Gastroesophageal sphincter (tissue), 4 donors: ENCODE results near the gene ZFYVE27. TPM values are rescaled to one million over a fixed set of nuclear protein-coding genes. Genes with fewer than 3 reads are reported as not detected.

Experiments
- ATAC-seq: fragments of 150-250 bp; one replicate; pipeline ENCODE4 v1.9.1; 2016; ENCODE audit warnings: mild to moderate bottlenecking, moderate library complexity
- H3K27ac ChIP-seq, 4 donors: fragments of 200-600 bp; sonication (generic) in 3 of 4; 1 replicate in 3 of 4; 2 replicates in 1 of 4; pipeline ENCODE4 v1.5.1; 2016 to 2019
- H3K27me3 ChIP-seq: fragments of 200-600 bp; sonication (generic); one replicate; pipeline ENCODE4 v1.5.1; 2019
- H3K36me3 ChIP-seq, 2 donors: fragments of 200-600 bp; sonication (generic); one replicate each; pipeline ENCODE4 v1.5.1; 2019; ENCODE audit warnings: control low read depth in 1 of 2
- H3K4me1 ChIP-seq, 3 donors: fragments of 200-600 bp; sonication (generic); 1 replicate in 2 of 3; 2 replicates in 1 of 3; pipeline ENCODE4 v1.5.1; 2016 to 2019; ENCODE audit warnings: control low read depth in 2 of 3
- H3K4me3 ChIP-seq, 2 donors: fragments of 200-600 bp; sonication (generic); one replicate each; pipeline ENCODE4 v1.5.1; 2019; ENCODE audit warnings: mild to moderate bottlenecking in 1 of 2, moderate library complexity in 1 of 2
- H3K9me3 ChIP-seq, 3 donors: fragments of 200-600 bp; sonication (generic); one replicate each; pipeline ENCODE4 v1.5.1; 2017 to 2019; ENCODE audit warnings: control low read depth in 2 of 3
- EP300 ChIP-seq: sonication (generic); formaldehyde crosslinking; IDR thresholded peaks from one replicate; pipeline ENCODE4 v1.6.1; 2017; ENCODE audit warnings: antibody characterized with exemption, mild to moderate bottlenecking
- POLR2A ChIP-seq, 2 donors: fragments of 450-650 bp; IDR thresholded peaks; one replicate each; pipeline ENCODE4 v1.6.1; 2017; ENCODE audit warnings: antibody characterized with exemption in 2 of 2, mild to moderate bottlenecking in 2 of 2, moderate library complexity in 1 of 2
- POLR2AphosphoS5 ChIP-seq: sonication (generic); formaldehyde crosslinking; IDR thresholded peaks from one replicate; pipeline ENCODE4 v1.6.1; 2017; ENCODE audit warnings: antibody characterized with exemption
- WGBS, 2 donors: methylation state at CpG; one replicate each; pipeline ENCODE4 v1.1.5; 2018; ENCODE audit warnings: low coverage in 1 of 2; 5-methylcytosine and 5-hydroxymethylcytosine counted together
- total RNA-seq, 4 donors: library from RNA; depleted of rRNA; stranded (reverse); fragments of >200 nt; gene quantifications; one replicate each; pipeline ENCODE4 v1.1.0, GENCODE V29; 2016
- TF ChIP-seq, protein P1 (sequence below), 4 experiments: fragments of 200-600 bp in 2 of 4; fragments of 450-650 bp in 2 of 4; sonication (generic) in 1 of 4; IDR thresholded peaks; one replicate each; pipeline ENCODE4 v1.5.1; 2017 to 2019; ENCODE audit warnings: antibody characterized with exemption in 4 of 4, mild to moderate bottlenecking in 2 of 4, moderate library complexity in 2 of 4

Gene ZFYVE27
- total RNA-seq, 4 donors from 2014 or later: 6.7 to 24.2 (median 19.2) TPM

DNA sequence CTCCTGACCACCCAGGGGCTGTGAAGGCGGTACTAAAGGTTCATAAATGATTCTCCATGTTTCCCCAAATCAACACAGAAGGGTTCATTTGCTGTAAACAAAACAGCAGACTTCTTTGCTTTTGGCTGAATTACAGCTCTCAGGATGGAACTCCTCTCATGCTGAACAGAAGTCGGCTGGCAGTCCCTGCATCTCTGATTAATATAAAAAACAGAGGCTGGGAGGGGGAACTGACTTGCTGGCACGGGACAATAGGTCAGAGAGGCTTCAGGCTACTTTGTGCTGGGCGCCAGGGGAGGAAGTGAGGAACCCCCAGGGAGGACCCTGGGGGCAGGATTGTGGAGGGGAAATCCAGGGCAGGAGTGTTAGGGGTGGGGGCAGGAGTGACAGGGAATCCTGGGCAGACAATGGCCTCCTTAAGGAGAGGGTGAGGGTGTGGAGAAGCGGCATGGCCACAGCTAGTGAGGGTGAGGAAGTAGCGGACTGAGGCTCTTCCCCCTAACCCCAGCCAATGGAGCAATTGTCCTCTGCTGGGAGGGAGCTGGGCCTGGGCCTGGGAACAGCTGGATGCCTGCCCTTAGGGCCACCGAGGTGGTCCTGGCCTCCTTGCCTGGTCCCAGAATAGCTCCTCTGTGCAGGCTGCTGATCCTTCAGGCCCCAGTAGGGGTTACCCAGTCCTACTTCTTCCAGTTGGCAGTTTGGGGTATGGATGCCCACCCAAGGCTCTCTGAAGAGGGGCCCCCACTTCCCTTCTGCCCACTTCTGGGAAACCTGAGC, 44.1 kb downstream of the ZFYVE27 start:
- Histone ChIP-seq H3K36me3 (no peaks in the 10 kb centered on the region), H3K27ac (peak overlapping the region in 3 of 4 donors; percentile 28 to 51 (median 50)), H3K9me3 (no peaks in the 10 kb centered on the region), H3K4me1 (peaks cover 0 to 18% (median 4%) of the 10 kb centered on the region in 3 donors), H3K4me3 (no peak overlapping the region), H3K27me3 (peaks cover 6% of the 10 kb centered on the region)
- no peak for TF ChIP-seq POLR2A (IDR thresholded peaks at IDR 0.05)
- TF ChIP-seq, protein P1, sequence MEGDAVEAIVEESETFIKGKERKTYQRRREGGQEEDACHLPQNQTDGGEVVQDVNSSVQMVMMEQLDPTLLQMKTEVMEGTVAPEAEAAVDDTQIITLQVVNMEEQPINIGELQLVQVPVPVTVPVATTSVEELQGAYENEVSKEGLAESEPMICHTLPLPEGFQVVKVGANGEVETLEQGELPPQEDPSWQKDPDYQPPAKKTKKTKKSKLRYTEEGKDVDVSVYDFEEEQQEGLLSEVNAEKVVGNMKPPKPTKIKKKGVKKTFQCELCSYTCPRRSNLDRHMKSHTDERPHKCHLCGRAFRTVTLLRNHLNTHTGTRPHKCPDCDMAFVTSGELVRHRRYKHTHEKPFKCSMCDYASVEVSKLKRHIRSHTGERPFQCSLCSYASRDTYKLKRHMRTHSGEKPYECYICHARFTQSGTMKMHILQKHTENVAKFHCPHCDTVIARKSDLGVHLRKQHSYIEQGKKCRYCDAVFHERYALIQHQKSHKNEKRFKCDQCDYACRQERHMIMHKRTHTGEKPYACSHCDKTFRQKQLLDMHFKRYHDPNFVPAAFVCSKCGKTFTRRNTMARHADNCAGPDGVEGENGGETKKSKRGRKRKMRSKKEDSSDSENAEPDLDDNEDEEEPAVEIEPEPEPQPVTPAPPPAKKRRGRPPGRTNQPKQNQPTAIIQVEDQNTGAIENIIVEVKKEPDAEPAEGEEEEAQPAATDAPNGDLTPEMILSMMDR (IDR thresholded peaks at IDR 0.05): no peak
- ATAC-seq: peak; percentile 57
- WGBS, 2 donors: 41 to 76% methylated on average over 2 to 4 of the region's 7 CpGs

DNA sequence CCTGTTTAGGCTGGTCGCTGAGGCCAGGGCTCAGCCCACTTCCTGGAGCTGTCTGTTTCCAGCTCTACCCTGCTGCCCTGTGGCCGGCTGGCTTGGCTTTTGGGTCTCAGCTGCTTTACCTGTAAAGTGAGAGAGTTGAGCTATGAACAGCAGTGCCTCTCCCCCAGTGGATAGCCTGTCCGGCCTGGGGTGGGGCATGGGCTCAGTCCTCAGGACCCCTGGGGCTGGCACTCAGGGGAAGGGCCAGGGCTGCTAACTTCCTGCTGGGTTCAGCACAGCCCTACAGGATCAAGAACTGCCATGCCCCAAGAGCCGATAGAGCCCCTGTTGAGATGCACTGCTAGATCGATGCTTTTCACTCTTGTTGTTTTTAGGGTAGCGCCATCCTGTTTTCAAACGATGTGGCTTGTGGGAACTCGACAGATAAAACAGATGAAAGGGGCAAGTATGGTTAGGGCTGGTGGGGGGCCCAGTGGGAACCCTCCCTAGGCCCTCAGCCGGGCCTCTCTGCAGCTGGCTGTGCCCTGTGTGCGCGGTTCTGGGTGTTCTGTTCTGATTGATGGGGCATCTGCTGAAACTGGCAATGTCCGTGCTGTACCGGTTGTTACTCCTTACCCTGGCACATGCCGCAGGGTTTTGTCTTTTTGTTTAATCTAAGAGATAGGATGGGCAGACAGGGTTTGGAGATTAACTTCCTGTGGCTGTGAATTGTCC, 44.8 kb downstream of the ZFYVE27 start:
- no peaks in the 10 kb centered on the region for H3K36me3 ChIP-seq
- TF ChIP-seq, protein P1 (IDR thresholded peaks at IDR 0.05): no peak
- TF ChIP-seq POLR2A (IDR thresholded peaks at IDR 0.05) (no peak), EP300 (no peak), POLR2AphosphoS5 (no peak)
- WGBS, 2 donors: 81 to 90% methylated on average over 3 to 5 of the region's 14 CpGs
- peaks cover 9% of the 10 kb centered on the region for H3K27me3 ChIP-seq
- no peak for ATAC-seq
- H3K4me1 ChIP-seq: peaks cover 0 to 18% (median 4%) of the 10 kb centered on the region in 3 donors
- no peaks in the 10 kb centered on the region for H3K9me3 ChIP-seq
- H3K4me3 ChIP-seq: no peak overlapping the region
- peak overlapping the region in 3 of 4 donors; percentile 28 to 51 (median 50) for H3K27ac ChIP-seq

DNA sequence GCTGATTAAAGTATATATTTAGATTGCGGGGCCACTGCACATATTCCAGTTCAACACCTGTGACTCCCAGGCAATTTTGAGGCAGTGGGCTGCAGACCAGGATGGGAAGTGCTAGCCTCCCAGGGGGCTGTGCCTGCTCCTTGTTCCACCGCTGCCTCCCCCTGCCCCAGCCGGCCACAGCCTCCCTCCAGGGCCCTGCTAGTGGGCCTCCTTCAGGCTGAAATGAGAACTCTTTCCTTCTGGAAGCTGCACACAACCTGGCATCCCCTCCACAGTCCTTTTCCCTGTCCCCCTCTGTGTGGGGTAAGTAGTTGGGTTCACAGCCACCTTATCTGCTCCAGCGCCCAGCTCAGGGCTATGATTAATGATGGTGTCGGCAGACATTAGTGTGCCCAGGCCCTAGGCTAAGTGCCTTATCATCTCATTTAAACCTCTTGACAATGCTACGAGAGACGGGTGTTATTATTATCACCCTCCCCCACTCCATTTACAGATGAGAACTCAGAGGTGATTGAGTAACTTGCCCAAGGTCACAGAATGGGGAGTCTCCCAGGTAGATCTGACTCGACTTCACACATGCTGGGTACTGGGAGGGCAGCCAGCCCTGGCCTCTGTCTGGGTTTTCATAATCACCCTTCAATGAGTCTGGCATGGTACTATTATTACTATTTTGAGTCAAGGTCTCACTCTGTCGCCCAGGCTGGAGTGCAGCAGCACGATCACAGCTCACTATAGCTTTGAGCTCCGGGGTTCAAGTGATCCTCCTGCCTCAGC, 45.7 kb downstream of the ZFYVE27 start:
- Histone ChIP-seq H3K4me1 (peaks cover 0 to 18% (median 4%) of the 10 kb centered on the region in 3 donors), H3K27ac (no peak overlapping the region), H3K4me3 (no peak overlapping the region), H3K9me3 (no peaks in the 10 kb centered on the region), H3K27me3 (peaks cover 18% of the 10 kb centered on the region), H3K36me3 (no peaks in the 10 kb centered on the region)
- ATAC-seq: no peak
- 64 to 71% methylated on average over 3 to 7 of the region's 11 CpGs for WGBS, 2 donors
- TF ChIP-seq POLR2AphosphoS5 (no peak), EP300 (no peak), POLR2A (IDR thresholded peaks at IDR 0.05) (no peak)
- TF ChIP-seq, protein P1 (IDR thresholded peaks at IDR 0.05): no peak

DNA sequence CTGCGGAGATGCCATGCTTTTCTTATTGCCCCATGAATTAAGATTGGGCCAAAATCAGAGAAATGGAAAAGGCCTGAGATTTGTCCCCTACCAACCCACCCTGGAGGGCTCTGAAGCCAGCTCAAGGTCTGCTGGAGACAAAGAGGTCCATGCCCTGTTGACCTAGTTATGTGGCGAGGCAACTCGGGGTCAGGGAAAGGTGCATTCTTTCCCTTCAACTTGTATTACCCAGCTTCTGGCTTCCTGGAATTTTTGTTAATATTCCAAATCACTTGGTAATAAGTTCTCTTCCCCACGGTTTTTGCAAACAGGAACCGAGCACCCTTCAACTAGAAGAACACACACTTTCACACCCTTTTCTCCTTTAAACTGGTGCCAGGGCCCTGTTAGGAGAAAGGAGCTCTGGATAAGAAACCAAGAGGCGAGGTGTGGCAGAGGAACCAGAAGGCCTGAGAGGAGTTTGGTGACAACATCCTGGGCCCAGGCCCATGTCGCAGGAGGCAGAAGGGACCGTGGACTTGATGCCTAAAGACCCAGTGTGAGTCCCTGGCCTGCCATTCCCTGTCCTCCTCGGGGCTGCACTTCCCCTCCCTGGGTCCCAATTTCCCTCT, 47.4 kb downstream of the ZFYVE27 start:
- TF ChIP-seq EP300 (no peak), POLR2A (IDR thresholded peaks at IDR 0.05) (no peak), POLR2AphosphoS5 (no peak)
- TF ChIP-seq, protein P1 (IDR thresholded peaks at IDR 0.05): no peak
- peaks cover 0 to 25% (median 7%) of the 10 kb centered on the region in 3 donors for H3K4me1 ChIP-seq
- H3K9me3 ChIP-seq: no peaks in the 10 kb centered on the region
- H3K36me3 ChIP-seq: no peaks in the 10 kb centered on the region
- no peak for ATAC-seq
- H3K27me3 ChIP-seq: peaks cover 28% of the 10 kb centered on the region
- H3K27ac ChIP-seq: no peak overlapping the region
- H3K4me3 ChIP-seq: no peak overlapping the region
- 64 to 90% methylated on average over 2 to 4 of the region's 9 CpGs for WGBS, 2 donors
